HepG2 (cell line): ENCODE results near the gene ZBTB22. TPM values are rescaled to one million over a fixed set of nuclear protein-coding genes. Genes with fewer than 3 reads are reported as not detected.
A peak's percentile ranks its signal among the peaks of the same experiment; 100 is the strongest.

Experiments
- ATAC-seq: fragments of 200-7000 bp; cut with Tn5 transposase; 3 replicates; pipeline ENCODE4 v1.9.1; 2020; ENCODE audit warnings: mild to moderate bottlenecking, moderate library complexity
- BruUV-seq: library from RNA; stranded (reverse); fragments of 400-500 nt; replicated peaks from 2 replicates; lab custom pipeline; 2021; lab: Mats Ljungman, UMichigan
- CTCF ChIA-PET: fragments of 300-600 bp; formaldehyde crosslinking; extraction: SDS; loops from one replicate; lab custom pipeline; 2021; ENCODE audit warnings: low total read pairs, inconsistent platforms, low intra/inter-chr PET ratio; lab: Yijun Ruan, JAX
- POLR2A ChIA-PET: fragments of 350-600 bp; sonication (Branson Sonifier 250); formaldehyde crosslinking; loops from one replicate; lab custom pipeline; 2020; ENCODE audit warnings: antibody characterized with exemption, inconsistent platforms; lab: Yijun Ruan, JAX
- DNase-seq: peaks from one replicate; pipeline ENCODE4 v3.0.0-alpha.2; 2015; ENCODE audit warnings: low spot score
- FAIRE-seq: peaks from 3 replicates; lab custom pipeline; 2011; peaks lifted over from hg19 to GRCh38; lab: Jason Lieb, UNC
- H2AFZ ChIP-seq: one replicate; pipeline ENCODE4 v1.6.1; 2011; ENCODE audit warnings: low read length, inconsistent platforms
- H3K27ac ChIP-seq: fragments of 300-600 bp; 3 replicates; pipeline ENCODE4 v1.8.0; 2011; ENCODE audit warnings: mixed run types, mild to moderate bottlenecking, mixed read lengths, low read length, inconsistent platforms; ENCODE audit not compliant: insufficient read depth; ENCODE audit errors: extremely low read length
- H3K27me3 ChIP-seq, 2 experiments: fragments of 200-600 bp in 1 of 2; 2 replicates in 1 of 2; 3 replicates in 1 of 2; pipeline versions ENCODE4 v1.6.0 to v1.8.0; 2011; ENCODE audit warnings: low read length in 2 of 2, mild to moderate bottlenecking in 2 of 2, moderate library complexity in 2 of 2, inconsistent platforms in 1 of 2; ENCODE audit not compliant: insufficient read depth in 2 of 2, control insufficient read depth in 1 of 2
- H3K36me3 ChIP-seq, 2 experiments: fragments of 200-600 bp in 1 of 2; replicated peaks in 1 of 2; 2 replicates in 1 of 2; 3 replicates in 1 of 2; pipeline versions ENCODE4 v1.5.1 to v1.8.0; 2011; ENCODE audit warnings: low read length in 2 of 2, inconsistent platforms in 1 of 2; ENCODE audit not compliant: insufficient read depth in 2 of 2, control insufficient read depth in 1 of 2
- H3K4me1 ChIP-seq: 2 replicates; pipeline ENCODE4 v1.5.1; 2012; ENCODE audit warnings: low read length, inconsistent platforms; ENCODE audit not compliant: insufficient read depth
- H3K4me2 ChIP-seq: 2 replicates; pipeline ENCODE4 v1.6.0; 2011; ENCODE audit warnings: low read depth, low read length, inconsistent platforms
- H3K4me3 ChIP-seq, 3 experiments: fragments of 200-600 bp in 1 of 3; sonication (generic), shearing (Covaris generic) in 1 of 3; replicated peaks in 1 of 3; 2 replicates each; pipeline ENCODE4 v1.5.1; 2011 to 2016; ENCODE audit warnings: low read length in 3 of 3, inconsistent platforms in 2 of 3, low read depth in 2 of 3, mild to moderate bottlenecking in 2 of 3, control low read depth in 1 of 3, mixed read lengths in 1 of 3; ENCODE audit not compliant: insufficient read depth in 1 of 3
- H3K79me2 ChIP-seq: one replicate; pipeline ENCODE4 v1.6.1; 2011; ENCODE audit warnings: low read length, inconsistent platforms; ENCODE audit not compliant: insufficient read depth
- H3K9ac ChIP-seq: 2 replicates; pipeline ENCODE4 v1.6.0; 2011; ENCODE audit warnings: mild to moderate bottlenecking, low read depth, low read length, inconsistent platforms; ENCODE audit not compliant: insufficient read depth
- H3K9me3 ChIP-seq: 2 replicates; pipeline ENCODE4 v1.5.1; 2012; ENCODE audit warnings: mild to moderate bottlenecking, low read length
- H4K20me1 ChIP-seq: 2 replicates; pipeline ENCODE4 v1.6.0; 2011; ENCODE audit warnings: inconsistent platforms, mild to moderate bottlenecking, low read length, moderate library complexity; ENCODE audit not compliant: insufficient read depth
- ARHGAP35 ChIP-seq: sonication (generic); formaldehyde crosslinking; IDR thresholded peaks from 2 replicates; pipeline ENCODE4 v1.9.0; 2022; ENCODE audit warnings: mild to moderate bottlenecking, inconsistent platforms, moderate library complexity, missing genetic modification reagents, borderline replicate concordance
- ELF1 ChIP-seq: sonication (generic); formaldehyde crosslinking; IDR thresholded peaks from 2 replicates; pipeline ENCODE4 v1.4.0; 2020; ENCODE audit warnings: missing genetic modification reagents
- GPN1 ChIP-seq: sonication (generic); formaldehyde crosslinking; IDR thresholded peaks from 2 replicates; pipeline ENCODE4 v1.5.1; 2020; ENCODE audit warnings: missing genetic modification reagents, borderline replicate concordance
- HMG20A ChIP-seq: IDR thresholded peaks from 2 replicates; pipeline ENCODE4 v1.6.1; 2016; ENCODE audit warnings: borderline replicate concordance
- POLR2AphosphoS5 ChIP-seq: IDR thresholded peaks from 2 replicates; pipeline ENCODE4 v1.6.1; 2012; ENCODE audit warnings: low read depth, low read length
- TGIF2 ChIP-seq: IDR thresholded peaks from 2 replicates; pipeline ENCODE4 v1.6.1; 2016; ENCODE audit warnings: control low read depth, missing compliant biosample characterization
- TMF1 ChIP-seq: sonication (generic); formaldehyde crosslinking; IDR thresholded peaks from 2 replicates; pipeline ENCODE4 v1.8.1; 2022; ENCODE audit warnings: low read depth, missing genetic modification reagents
- YEATS2 ChIP-seq: sonication (generic); formaldehyde crosslinking; IDR thresholded peaks from 2 replicates; pipeline ENCODE4 v1.4.0; 2020; ENCODE audit warnings: missing genetic modification reagents, borderline replicate concordance
- ZNF800 ChIP-seq: sonication (generic); formaldehyde crosslinking; IDR thresholded peaks from 2 replicates; pipeline ENCODE4 v1.4.0; 2020; ENCODE audit warnings: missing genetic modification reagents
- WGBS: methylation state at CpG from one replicate; pipeline ENCODE4 v1.1.6; 2017; ENCODE audit warnings: low lambda C conversion rate; 5-methylcytosine and 5-hydroxymethylcytosine counted together
- in situ Hi-C: cut with HindIII; loops from 2 replicates; pipeline ENCODE4 v1.10.0; 2017; ENCODE audit warnings: low pct_unique_long_range_greater_than_20kb; ENCODE audit not compliant: extremely low pct_ligation_motif_present
- intact Hi-C: fragments of 100-400 bp; cut with micrococcal nuclease; formaldehyde crosslinking; loops from one replicate; pipeline ENCODE4 v1.10.0; 2022; ENCODE audit not compliant: unreplicated experiment
- polyA plus RNA-seq, 8 experiments: library from polyadenylated mRNA; depleted of rRNA in 3 of 8; stranded (reverse) in 7 of 8; unstranded in 1 of 8; fragments of >200 nt; fragmentation: Illumina TruSeq in 4 of 8; extraction: Trizol in 4 of 8; gene quantifications; 2 replicates each; pipeline versions ENCODE4 v1.2.1 to v1.2.3, GENCODE V29; 2011 to 2016; ENCODE audit warnings: low read depth in 4 of 8, missing spikeins in 1 of 8, mixed read lengths in 1 of 8; ENCODE audit not compliant: insufficient read depth in 1 of 8
- total RNA-seq, 5 experiments: library from RNA; depleted of rRNA; stranded (reverse); fragments of >200 nt; fragmentation: Illumina TruSeq; extraction: Trizol; gene quantifications; 2 replicates each; pipeline ENCODE4 v1.2.3, GENCODE V29; 2016; ENCODE audit warnings: low read depth in 1 of 5

ZBTB22 gene
- total and polyA plus RNA-seq, 2 of the 13 experiments (the other 11 are each of a cell fraction or from before 2014, with no cell fraction given) = 8.0 to 10.6 TPM

- TF ChIP-seq POLR2AphosphoS5 (peak; percentile 21; the same call in 1 of the 2 replicates), TGIF2 (0 out of 2 replicates have a peak, but pooled peaks have one; percentile 4)
These were observed 44.2 kb downstream of the ZBTB22 start (continued) for GRCh38 chr6:33273129-33273923.

GRCh38 chr6:33272275-33273128 is 45.0 kb downstream of the ZBTB22 start:
- ChIA-PET POLR2A (interaction anchor here (0.7 to 3.9 kb wide), 29 partner anchors 9 to 1095 kb away, joined by 3 to 94 read pairs (median 8); partner anchors contain the start of genes CUTA, HSD17B8, PFDN6 and PHF1), CTCF (no interaction called here)
- peak; percentile 47 for ATAC-seq
- Histone ChIP-seq H3K79me2 (peaks cover 46% of the 10 kb centered on the region), H3K27ac (peak overlapping the region; percentile 95), H3K9me3 (no peaks in the 10 kb centered on the region), H4K20me1 (peaks cover 33% of the 10 kb centered on the region), H3K4me3 (peak overlapping the region; percentile 75 to 89 (median 80)), H3K4me1 (peaks cover 48% of the 10 kb centered on the region), H3K36me3 (peaks cover 24 to 55% of the 10 kb centered on the region in 2 experiments), H3K4me2 (peak overlapping the region; percentile 89), H3K9ac (peak overlapping the region; percentile 95), H3K27me3 (no peaks in the 10 kb centered on the region; a peak in 1 of 5 replicates), H2AFZ (no peak overlapping the region)
- DNase-seq = no peak
- WGBS = 3% methylated on average over 16 of the region's 22 CpGs
- in situ Hi-C loops = no loop called here
- intact Hi-C loops = loop anchor here (5.0 kb wide), 1 partner anchor 40 kb away; the partner anchor contains the start of gene TAPBP
- FAIRE-seq = no peak
- BruUV-seq = TSS peak; percentile 77
- TF ChIP-seq TMF1 (CRISPR knock-in tag) (no peak), ELF1 (CRISPR knock-in tag) (no peak), YEATS2 (CRISPR knock-in tag) (peak; percentile 67; the same call in 1 of the 2 replicates), ARHGAP35 (CRISPR knock-in tag) (0 out of 2 replicates have a peak, but pooled peaks have one; percentile 2), ZNF800 (CRISPR knock-in tag) (no peak), GPN1 (CRISPR knock-in tag) (0 out of 2 replicates have a peak, but pooled peaks have one; percentile 0), HMG20A (CRISPR knock-in tag) (no peak)
